ENCODE data around the gene SSMEM1. TPM values are rescaled to one million over a fixed set of nuclear protein-coding genes. Genes with fewer than 3 reads are reported as not detected.
"Not testable (repeated sequence)": the region's sequence is repeated elsewhere in the genome, so short reads cannot be mapped to it uniquely, and the experiment has no call there.

SSMEM1 gene
- total RNA-seq, 2 experiments from 2014 or later, result not detected

GRCh38 chr7:130236361-130236760, 28.7 kb downstream of the SSMEM1 start:
- H3K9me3 Mint-ChIP-seq; H3K4me3 Mint-ChIP-seq; H3K27me3 Mint-ChIP-seq; DNase-seq; H3K27ac Mint-ChIP-seq; H3K36me3 Mint-ChIP-seq (ENCODE audit: low read depth); POLR2A ChIA-PET; H3K4me1 Mint-ChIP-seq: not testable (repeated sequence)
- CTCF ChIA-PET, result interaction anchor here (1.2 to 1.5 kb wide), 2 partner anchors 8 to 21 kb away, joined by 3 to 4 read pairs; no protein-coding TSS in a partner anchor

DNA sequence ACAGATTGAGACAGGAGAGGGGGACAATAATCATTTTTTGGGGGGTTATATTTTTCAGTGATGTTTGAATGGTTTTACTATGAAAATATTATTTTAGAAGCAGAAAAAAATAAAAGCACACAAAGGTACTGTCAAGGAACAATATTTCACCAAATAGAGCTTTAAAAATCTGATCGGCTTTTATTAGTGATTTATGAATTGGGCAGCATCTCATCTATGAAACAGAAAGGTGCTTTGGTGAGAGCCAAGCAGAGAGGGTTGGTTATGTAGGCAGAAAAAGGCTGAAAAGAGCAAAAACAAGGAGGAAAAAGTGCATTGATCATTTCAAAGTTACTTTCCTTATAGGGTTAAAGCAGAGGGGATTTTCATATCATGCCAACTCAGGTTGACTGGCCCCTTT, 32.6 kb downstream of the SSMEM1 start:
- H3K36me3 Mint-ChIP-seq (ENCODE audit: low read depth), result no peaks in the 10 kb centered on the region
- H3K4me1 Mint-ChIP-seq, result peaks cover 13% of the 10 kb centered on the region
- DNase-seq, result no peak
- no peak overlapping the region for H3K4me3 Mint-ChIP-seq
- CTCF ChIA-PET, result no interaction called here
- peaks cover 12% of the 10 kb centered on the region for H3K27me3 Mint-ChIP-seq
- H3K9me3 Mint-ChIP-seq, result peaks cover 3% of the 10 kb centered on the region
- H3K27ac Mint-ChIP-seq, result no peak overlapping the region
- POLR2A ChIA-PET, result no interaction called here

- H3K27ac Mint-ChIP-seq, result no peak overlapping the region
- POLR2A ChIA-PET, result no interaction called here
- H3K4me1 Mint-ChIP-seq, result peaks cover 13% of the 10 kb centered on the region
- H3K27me3 Mint-ChIP-seq, result peaks cover 14% of the 10 kb centered on the region
- H3K4me3 Mint-ChIP-seq, result no peak overlapping the region
- DNase-seq, result peak; percentile 51
- peaks cover 7% of the 10 kb centered on the region for H3K9me3 Mint-ChIP-seq
- no peaks in the 10 kb centered on the region for H3K36me3 Mint-ChIP-seq (ENCODE audit: low read depth)
- CTCF ChIA-PET, result interaction anchor here (0.8 kb wide), 1 partner anchor 14 kb away, joined by 3 read pairs; no protein-coding TSS in a partner anchor
Observed at GRCh38 chr7:130242198-130243014, 34.7 kb downstream of the SSMEM1 start.

- POLR2A ChIA-PET; H3K4me3 Mint-ChIP-seq; H3K36me3 Mint-ChIP-seq (ENCODE audit: low read depth); H3K9me3 Mint-ChIP-seq; DNase-seq; H3K27ac Mint-ChIP-seq: not testable (repeated sequence)
- peaks cover 13% of the 10 kb centered on the region for H3K4me1 Mint-ChIP-seq
- peaks cover 14% of the 10 kb centered on the region for H3K27me3 Mint-ChIP-seq
- CTCF ChIA-PET, result interaction anchor here (0.6 to 0.8 kb wide), 2 partner anchors 13 to 213 kb away, joined by 3 read pairs; no protein-coding TSS in a partner anchor
Observed at GRCh38 chr7:130243486-130243885, 35.8 kb downstream of the SSMEM1 start.

DNA sequence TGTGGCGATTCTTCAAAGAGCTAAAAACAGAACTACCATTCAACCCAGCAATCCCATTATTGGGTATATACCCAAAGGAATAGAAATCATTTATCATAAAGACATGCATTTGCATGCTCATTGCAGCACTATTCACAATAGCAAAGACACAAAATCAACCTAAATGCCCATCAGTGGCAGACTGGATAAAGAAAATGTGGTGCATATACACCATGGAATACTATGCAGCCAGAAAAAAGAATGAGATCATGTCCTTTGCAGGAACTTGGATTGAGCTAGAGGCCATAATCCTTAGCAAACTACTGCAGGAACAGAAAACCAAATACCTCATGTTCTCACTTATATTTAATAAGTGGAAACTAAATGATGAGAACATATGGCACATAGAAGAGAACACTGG, 38.8 kb downstream of the SSMEM1 start:
- DNase-seq; H3K27ac Mint-ChIP-seq; H3K36me3 Mint-ChIP-seq (ENCODE audit: low read depth); POLR2A ChIA-PET; H3K4me3 Mint-ChIP-seq: not testable (repeated sequence)
- Mint-ChIP-seq H3K9me3 (peaks cover 10% of the 10 kb centered on the region), H3K4me1 (peaks cover 13% of the 10 kb centered on the region), H3K27me3 (peaks cover 16% of the 10 kb centered on the region)
- CTCF ChIA-PET, result interaction anchor here (1.4 kb wide), 1 partner anchor 10 kb away, joined by 3 read pairs; no protein-coding TSS in a partner anchor

DNA sequence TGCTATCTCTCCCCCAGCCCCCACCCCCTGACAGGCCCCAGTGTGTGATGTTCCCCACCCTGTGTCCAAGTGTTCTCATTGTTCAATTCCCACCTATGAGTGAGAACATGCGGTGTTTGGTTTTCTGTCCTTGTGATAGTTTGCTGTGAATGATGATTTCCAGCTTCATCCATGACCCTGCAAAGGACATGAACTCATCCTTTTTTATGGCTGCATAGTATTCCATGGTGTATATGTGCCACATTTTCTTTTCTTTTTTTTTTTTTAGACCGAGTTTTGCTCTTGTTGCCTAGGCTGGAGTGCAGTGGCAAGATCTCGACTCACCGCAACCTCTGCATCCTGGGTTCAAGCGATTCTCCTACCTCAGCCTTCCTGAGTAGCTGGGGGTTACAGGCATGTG, 41.2 kb downstream of the SSMEM1 start:
- H3K36me3 Mint-ChIP-seq (ENCODE audit: low read depth); DNase-seq; POLR2A ChIA-PET; H3K4me3 Mint-ChIP-seq; H3K4me1 Mint-ChIP-seq; H3K27ac Mint-ChIP-seq; CTCF ChIA-PET: not testable (repeated sequence)
- H3K9me3 Mint-ChIP-seq, result peaks cover 20% of the 10 kb centered on the region
- peaks cover 20% of the 10 kb centered on the region for H3K27me3 Mint-ChIP-seq

- H3K4me1 Mint-ChIP-seq; CTCF ChIA-PET; H3K4me3 Mint-ChIP-seq; H3K27ac Mint-ChIP-seq; DNase-seq; H3K36me3 Mint-ChIP-seq (ENCODE audit: low read depth); POLR2A ChIA-PET: not testable (repeated sequence)
- Mint-ChIP-seq H3K9me3 (peaks cover 17% of the 10 kb centered on the region), H3K27me3 (peaks cover 17% of the 10 kb centered on the region)
Observed at GRCh38 chr7:130249626-130250025, 42.0 kb downstream of the SSMEM1 start.

DNA sequence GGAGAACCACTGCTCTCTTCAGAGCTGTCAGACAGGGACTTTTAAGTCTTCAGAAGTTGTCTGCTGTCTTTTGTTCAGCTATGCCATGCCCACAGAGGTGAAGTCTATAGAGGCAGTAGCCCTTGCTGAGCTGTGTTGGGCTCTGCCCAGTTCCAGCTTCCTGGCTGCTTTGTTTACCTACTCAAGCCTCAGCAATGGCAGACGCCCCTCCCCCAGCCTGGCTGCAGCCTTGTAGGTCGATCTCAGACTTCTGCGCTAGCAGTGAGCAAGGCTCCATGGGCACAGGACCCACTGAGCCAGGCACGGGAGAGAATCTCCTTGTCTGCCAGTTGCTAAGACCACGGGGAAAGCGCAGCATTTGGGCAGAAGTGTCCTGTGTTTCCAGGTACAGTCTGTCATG, 46.9 kb downstream of the SSMEM1 start:
- Mint-ChIP-seq H3K36me3 (ENCODE audit: low read depth) (no peaks in the 10 kb centered on the region), H3K27ac (no peak overlapping the region), H3K27me3 (peaks cover 5% of the 10 kb centered on the region), H3K4me1 (no peaks in the 10 kb centered on the region), H3K9me3 (peaks cover 26% of the 10 kb centered on the region), H3K4me3 (no peak overlapping the region)
- ChIA-PET CTCF (no interaction called here), POLR2A (no interaction called here)
- DNase-seq, result no peak

GRCh38 chr7:130256704-130257103, 49.0 kb downstream of the SSMEM1 start:
- Mint-ChIP-seq H3K4me1 (no peaks in the 10 kb centered on the region), H3K9me3 (peaks cover 32% of the 10 kb centered on the region), H3K36me3 (ENCODE audit: low read depth) (no peaks in the 10 kb centered on the region), H3K27ac (no peak overlapping the region), H3K4me3 (no peak overlapping the region), H3K27me3 (peaks cover 4% of the 10 kb centered on the region)
- ChIA-PET CTCF (interaction anchor here (0.6 to 1.1 kb wide), 3 partner anchors 10 to 31 kb away, joined by 3 read pairs; no protein-coding TSS in a partner anchor), POLR2A (no interaction called here)
- no peak for DNase-seq

- Mint-ChIP-seq H3K27ac (no peak overlapping the region), H3K36me3 (ENCODE audit: low read depth) (no peaks in the 10 kb centered on the region), H3K4me1 (no peaks in the 10 kb centered on the region), H3K4me3 (no peak overlapping the region), H3K9me3 (peaks cover 30% of the 10 kb centered on the region), H3K27me3 (peaks cover 1% of the 10 kb centered on the region)
- DNase-seq, result no peak
- ChIA-PET POLR2A (no interaction called here), CTCF (no interaction called here)
Observed at GRCh38 chr7:130258494-130259078, 50.9 kb downstream of the SSMEM1 start.

- Mint-ChIP-seq H3K9me3 (peaks cover 23% of the 10 kb centered on the region), H3K4me1 (no peaks in the 10 kb centered on the region), H3K36me3 (ENCODE audit: low read depth) (no peaks in the 10 kb centered on the region), H3K27me3 (no peaks in the 10 kb centered on the region), H3K27ac (no peak overlapping the region), H3K4me3 (no peak overlapping the region)
- DNase-seq, result no peak
- CTCF ChIA-PET, result no interaction called here
- POLR2A ChIA-PET, result no interaction called here
Observed at GRCh38 chr7:130262448-130262847, 54.8 kb downstream of the SSMEM1 start.

DNA sequence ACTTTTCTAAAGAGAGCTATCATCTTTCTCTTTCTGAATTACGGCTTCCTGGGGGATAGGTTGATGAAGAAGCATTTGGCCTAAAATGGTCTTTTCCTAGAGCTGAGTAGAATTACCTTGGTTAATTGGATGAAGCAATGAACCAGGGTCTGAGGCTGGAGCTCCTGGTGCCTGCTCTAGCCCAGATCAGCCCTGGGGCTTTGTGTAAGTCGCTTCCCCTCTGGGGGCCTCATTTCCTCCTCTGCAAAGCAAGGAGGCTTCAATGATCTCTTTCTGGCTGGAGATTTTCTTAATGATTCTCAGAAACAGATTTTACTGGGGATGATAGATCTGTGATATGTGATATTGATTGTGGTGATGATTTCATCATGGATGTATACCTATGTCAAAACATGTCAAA, 55.5 kb downstream of the SSMEM1 start:
- Mint-ChIP-seq H3K27ac (no peak overlapping the region), H3K9me3 (peaks cover 21% of the 10 kb centered on the region), H3K4me3 (no peak overlapping the region), H3K27me3 (no peaks in the 10 kb centered on the region), H3K4me1 (no peaks in the 10 kb centered on the region), H3K36me3 (ENCODE audit: low read depth) (no peaks in the 10 kb centered on the region)
- ChIA-PET POLR2A (no interaction called here), CTCF (no interaction called here)
- DNase-seq, result no peak
